Measurements from ENCODE around the gene CXCL12.

The CXCL12 gene

DNA sequence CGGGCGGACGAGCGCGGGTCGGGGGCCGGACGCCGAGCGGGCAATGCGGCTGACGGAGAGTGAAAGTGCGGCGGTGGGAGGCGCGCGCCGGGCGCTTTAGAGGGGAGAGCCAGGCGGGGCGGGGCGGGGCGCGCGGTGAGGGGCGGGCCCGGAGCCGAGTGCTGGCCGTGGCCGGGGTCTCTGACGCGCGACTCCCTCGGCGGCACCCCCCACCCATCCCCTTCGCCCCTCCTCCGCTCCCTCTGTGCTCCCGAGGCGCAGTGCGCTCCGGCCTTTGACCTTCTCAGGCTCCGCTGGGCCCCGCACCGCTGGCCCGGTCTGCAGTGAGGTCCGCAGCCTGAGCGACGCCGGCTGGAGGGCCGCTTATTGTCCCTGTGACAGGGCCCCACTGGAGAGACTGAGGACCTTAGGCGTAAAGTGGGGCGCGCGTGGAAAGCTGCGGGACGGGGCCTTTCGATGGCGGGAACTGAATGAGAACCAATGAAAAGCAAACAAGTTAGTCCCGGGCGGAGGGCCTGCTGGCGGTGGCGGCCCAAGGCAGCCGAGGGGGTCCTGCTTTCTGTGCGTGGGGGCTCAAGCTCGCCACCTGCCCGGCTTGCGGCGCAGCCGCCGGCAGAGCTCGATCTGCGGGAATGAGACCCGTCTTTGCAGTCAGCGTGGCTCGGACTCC lies at the start of gene CXCL12:
Gene CXCL12, minus strand, starts transcription at position 72 of the 670 bp plus-strand sequence. CDS start 92 bp downstream, outside the sequence.
- no peak for DNase-seq (ENCODE audit: low read depth)

DNA sequence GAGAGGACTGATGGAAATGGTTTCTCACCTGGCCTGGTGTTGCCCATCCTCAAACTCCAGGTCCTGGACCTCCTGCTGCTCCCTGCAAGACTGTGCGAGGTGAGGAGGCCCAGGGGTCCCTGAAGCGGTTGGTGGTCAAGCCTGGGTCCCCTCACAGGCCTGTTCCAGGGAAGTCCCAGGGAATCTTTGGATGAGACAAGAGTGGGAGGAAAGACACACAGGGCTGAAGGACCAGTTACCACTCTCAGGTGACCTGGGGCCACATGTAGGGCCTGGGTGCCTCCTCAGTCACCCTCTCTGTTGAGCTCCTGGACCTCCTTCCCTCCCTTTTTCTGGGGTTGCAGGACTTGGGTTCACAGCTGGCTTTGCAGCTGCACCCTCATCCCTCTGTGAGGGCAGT lies 42.6 kb upstream of the CXCL12 start:
- no peak for DNase-seq (ENCODE audit: low read depth)

DNA sequence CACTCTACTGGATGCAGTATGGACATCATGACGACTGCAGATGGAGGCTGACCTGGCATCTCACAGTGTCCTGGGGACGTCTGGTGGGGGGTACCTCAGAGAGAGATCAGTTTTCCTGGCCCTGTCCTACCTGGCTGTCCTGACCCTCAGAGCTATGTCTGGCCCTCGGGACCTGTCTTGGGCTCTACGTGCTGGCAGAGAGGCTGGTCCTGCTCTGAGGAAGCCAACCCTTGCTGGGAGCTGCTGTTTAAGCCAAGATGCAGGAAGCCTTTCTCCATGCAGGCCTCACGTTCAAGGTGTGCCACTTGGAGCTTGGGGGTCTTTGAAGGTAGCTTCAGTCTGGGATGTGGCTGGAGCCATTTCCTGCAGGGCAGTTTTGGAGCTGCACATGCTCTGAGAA lies 42.1 kb upstream of the CXCL12 start:
- no peak for DNase-seq (ENCODE audit: low read depth)

DNA sequence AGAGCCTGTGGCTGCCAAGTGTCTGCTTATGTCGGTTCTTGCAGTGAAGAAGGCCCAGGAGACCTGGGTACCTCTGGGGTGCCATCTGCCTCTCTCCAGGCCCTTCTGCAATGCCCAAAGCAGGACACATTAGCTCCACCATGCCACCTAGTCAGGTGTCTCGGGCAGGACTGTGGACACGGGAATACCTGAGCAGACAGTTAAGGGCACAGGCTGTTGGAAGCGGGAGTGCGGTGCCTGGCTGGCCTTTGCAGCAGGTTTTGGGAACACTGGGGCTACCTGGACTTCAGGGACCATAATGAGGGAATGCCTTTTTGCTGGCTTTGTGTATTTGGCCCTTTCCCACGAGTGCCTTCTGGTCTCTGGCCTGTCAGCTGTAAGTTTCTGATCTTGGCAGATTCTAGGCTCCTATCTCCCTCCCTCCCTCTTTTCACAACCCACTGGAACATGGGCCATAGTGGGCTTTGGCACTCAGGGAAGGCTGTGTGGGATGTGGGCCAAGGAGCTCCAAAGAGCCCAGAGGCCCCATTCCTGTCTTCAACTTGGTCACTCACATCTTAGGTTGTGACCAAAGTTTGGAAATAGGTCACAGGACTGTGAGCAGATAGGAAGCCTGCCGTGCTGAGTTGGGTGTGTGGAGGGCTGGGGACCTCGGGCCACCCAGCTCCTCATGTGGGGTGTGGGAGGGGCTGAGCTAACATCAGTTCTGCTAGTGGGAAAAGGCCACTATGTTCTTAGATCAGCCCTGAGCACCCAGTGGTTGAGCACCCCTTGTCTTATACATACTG lies 41.5 kb upstream of the CXCL12 start:
- DNase-seq (ENCODE audit: low read depth), result no peak

- no peak for DNase-seq (ENCODE audit: low read depth)
Measured at GRCh38 chr10:44425466-44425865, 40.6 kb upstream of the CXCL12 start.

GRCh38 chr10:44424957-44425356 lies 40.1 kb upstream of the CXCL12 start:
- no peak for DNase-seq (ENCODE audit: low read depth)

- DNase-seq (ENCODE audit: low read depth), result no peak
Measured at GRCh38 chr10:44424298-44424697, 39.4 kb upstream of the CXCL12 start.

DNA sequence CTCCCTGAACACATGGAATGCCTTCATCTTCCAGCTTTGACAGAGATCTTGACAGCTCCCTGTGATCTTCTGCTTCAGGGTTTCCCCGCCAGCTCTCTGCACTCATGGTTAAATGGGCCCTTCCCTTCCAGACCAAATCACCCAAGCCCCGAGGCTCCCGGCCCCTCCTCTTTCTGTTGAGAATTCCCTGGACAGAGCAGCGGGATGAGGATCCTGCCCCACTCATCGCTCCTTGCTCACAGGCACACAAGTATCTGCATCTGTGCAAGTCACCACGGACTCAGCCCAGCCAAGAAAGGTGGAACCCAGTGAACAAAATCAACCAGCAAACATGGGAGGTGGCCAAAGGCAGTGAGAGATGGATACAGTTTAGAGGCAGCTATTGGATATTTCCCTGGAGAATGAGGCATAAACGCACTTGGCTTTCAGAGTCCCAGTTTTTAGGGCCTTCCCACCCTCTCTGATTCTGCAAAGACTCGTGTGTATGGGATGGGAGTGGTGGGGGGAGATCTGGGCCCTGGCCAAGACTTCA lies 37.7 kb upstream of the CXCL12 start:
- no peak for DNase-seq (ENCODE audit: low read depth)

DNA sequence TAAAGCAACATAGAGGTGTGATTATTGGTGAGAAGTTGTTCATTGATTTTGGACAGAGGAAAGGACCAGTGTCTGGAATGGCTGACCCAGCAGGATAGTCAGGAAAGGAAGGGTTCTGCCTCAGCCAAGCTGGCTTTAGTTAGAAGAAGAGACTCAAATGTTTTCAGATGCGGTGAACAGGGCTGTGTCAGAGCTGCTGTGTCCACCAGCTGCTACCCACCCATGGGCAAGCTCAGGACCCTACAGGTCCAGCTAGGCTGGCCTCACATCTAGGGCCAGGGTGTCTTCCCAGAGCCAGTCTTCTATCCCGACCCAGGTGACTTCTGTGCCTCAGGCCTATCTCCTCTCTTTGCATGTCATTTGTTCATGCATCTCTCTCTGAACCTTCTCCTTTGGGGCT lies 37.3 kb upstream of the CXCL12 start:
- no peak for DNase-seq (ENCODE audit: low read depth)

GRCh38 chr10:44419790-44420549 lies 35.1 kb upstream of the CXCL12 start:
- DNase-seq (ENCODE audit: low read depth), result no peak

- DNase-seq (ENCODE audit: low read depth), result no peak
Measured at GRCh38 chr10:44418637-44419036, 33.7 kb upstream of the CXCL12 start.

DNA sequence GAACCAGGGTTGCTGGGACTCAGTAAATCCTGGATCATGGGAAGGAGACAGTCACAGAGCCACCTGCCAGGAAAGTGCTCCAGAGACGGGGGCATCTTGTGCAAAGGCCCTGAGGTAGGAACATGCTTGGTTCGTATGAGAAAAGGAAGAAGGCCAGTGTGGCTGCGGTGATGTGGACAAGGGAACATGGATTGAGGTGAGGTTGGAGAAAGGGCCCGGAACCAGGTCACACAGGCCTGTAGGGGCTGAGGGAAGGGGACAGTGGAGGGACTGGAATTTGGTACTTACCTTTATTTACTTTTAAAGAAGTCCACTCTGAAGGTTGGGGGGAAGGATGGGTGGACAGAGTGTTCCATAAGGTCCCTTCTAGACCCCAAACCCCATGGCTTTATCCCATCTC lies 32.9 kb upstream of the CXCL12 start:
- DNase-seq (ENCODE audit: low read depth), result no peak

DNA sequence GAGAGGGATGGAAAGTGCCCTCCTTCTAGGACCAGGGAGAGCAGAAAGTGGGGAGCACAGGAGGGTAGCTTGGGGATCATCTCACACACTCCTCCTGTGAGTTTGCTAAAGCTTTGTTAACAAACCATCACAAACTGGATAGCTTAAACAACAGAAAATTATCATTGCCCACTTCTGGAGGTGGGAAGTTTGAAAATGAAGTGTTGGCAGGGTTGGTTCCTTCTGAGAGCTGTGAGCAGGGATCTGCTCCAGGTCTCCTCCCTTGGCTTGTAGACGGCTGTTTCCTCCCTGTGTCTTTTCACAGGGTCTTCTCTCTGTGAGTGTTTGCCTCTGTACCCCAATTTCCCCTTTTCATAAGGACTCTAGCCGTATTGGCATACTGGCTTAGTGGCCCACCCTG lies 32.0 kb upstream of the CXCL12 start:
- no peak for DNase-seq (ENCODE audit: low read depth)

DNA sequence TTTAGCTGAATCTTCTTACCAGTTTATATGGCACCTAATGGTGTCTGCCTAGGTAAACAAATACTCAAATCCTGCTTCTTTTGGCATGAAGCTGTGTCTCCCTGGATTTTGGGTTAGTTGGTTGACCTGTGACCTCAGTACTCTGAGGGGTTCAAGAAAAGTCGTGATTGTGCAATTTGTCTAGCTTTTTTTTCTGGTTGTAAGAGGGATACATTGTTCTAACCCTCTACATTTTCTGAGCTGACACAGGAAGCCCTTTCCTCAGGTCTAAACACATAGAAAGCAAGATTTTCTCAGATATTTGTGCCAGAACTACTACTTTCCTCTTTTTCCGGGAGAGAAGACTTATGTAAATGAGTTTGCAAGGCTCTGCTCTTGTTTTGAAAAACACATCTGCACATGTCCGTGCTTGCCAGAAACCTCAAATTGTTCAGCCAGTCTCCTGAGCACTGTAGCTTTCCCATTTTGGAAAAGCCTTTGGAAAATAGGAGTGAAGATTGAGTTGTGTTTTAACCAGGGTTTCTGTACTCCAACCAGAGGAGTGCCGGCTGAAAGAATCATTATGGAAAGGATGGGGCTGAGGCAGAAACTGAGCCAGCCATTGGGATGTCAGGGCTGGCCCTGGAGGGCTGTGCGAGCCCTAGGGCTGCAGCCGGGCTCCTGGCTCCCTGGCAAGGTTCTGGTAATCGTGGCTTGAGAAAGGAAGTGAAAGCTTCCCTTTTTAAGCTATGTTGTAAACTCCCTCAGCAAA lies 31.3 kb upstream of the CXCL12 start:
- DNase-seq (ENCODE audit: low read depth), result no peak

DNA sequence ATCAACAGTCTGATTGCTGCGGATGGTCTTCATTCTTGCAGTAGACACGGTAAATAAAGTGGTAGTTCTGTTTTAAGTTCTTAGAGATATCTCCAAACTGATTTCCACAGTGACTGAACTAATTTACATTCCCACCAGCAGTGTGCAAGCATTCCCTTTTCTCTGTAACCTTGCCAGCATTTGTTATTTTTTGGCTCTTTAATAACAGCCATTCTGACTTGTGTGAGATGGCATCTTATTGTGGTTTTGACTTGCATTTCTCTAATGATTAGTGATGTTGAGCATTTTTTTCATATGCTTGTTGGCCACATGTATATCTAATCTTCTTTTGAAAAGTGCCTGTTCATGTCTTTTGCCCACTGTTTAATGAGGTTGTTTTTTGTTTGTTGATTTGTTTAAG lies 30.2 kb upstream of the CXCL12 start:
- DNase-seq (ENCODE audit: low read depth), result no peak

DNA sequence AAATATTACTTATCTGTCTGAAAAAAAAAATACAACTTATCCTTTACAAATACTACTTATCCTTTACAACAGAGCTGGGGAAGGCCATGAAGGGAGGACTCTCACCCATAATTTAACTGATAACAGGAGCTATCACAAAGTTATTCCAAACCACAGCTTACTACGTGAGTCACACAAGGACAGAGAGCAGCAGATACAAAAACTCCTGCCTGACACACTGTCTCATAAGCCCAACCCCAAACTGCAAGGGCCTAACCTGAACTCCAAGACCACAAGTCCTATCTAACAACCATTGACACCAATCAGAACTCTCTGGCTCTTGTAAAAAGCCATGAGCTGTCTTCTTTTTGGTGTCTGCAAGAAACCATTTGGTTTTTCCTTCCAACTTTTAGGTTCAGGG lies 28.5 kb upstream of the CXCL12 start:
- no peak for DNase-seq (ENCODE audit: low read depth)

DNA sequence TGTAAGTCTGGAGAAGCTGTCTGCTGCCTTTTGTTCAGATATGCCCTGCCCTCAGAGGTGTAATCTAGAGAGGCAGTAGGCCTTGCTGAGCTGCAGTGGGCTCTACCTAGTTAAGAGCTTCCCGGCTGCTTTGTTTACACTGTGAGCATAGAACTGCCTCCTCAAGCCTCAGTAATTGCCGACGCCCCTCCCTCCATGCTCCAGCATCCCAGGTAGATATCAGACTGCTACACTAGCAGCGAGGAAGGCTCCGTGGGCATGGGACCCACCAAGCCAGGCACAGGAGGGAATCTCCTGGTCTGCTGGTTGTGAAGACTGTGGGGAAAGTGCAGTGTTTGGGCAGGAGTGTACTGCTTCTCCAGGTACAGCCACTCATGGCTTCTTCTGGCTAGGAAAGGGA lies 26.4 kb upstream of the CXCL12 start:
- no peak for DNase-seq (ENCODE audit: low read depth)

DNA sequence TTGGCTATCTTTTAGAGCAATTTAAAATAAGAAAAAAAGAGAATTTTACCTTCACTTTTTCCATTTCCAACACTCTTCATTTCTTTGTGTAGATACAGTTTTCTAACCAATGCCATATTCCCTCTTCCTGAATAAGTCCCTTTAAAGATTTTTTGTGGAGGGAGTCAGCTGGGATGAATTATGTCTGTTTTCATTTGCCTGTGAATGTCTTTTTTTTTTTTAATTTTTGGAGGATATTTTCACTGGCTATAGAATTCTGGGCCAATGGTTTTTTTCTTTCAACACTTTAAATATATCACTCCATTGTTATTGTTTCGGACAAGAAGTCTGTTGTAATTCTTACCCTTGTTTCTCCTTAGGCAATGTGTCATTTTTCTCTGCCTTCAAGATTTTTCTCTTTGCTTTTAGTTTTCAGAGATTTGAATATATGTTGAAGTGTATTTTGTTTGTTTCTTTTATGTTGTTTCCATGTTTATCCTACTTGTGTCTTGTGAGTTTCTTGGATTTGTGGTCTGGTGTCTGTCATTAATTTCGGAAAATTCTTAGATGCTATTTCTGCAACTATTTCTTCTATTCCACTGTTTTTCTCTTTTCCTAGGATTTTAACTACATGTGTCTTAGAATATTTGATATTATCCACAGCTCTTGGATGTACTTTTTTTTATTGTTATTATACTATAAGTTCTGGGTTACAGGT lies 20.0 kb upstream of the CXCL12 start:
- no peak for DNase-seq (ENCODE audit: low read depth)

- DNase-seq (ENCODE audit: low read depth), result no peak
Measured at GRCh38 chr10:44402465-44403195, 17.7 kb upstream of the CXCL12 start.

DNA sequence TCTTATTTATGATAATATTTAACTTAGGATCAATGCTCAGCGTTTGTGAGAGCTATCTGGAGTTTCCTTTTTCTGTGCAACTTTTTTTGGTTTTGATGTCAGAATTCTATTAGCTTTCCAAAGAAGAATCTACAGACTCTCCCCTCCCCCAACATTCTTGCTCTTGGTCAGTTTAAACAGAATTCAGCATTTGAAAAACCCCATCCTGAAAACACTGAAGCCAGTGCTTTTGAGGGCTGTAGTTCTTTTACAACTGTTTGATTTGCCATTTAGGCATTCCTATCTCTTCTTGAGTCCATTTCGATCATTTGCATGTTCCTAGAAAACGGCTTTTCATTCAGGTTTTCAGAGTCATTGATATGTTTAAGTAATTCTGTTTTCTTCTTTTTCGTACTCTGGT lies 15.6 kb upstream of the CXCL12 start:
- DNase-seq (ENCODE audit: low read depth), result no peak

All from stimulated activated CD8-positive, alpha-beta memory T cell treated with anti-CD3 and anti-CD28 coated beads, Interleukin-15, amount 100 ng/mL, for 1 hour (primary cell).